Measurements from ENCODE around the gene SYCE3.

The SYCE3 gene

DNA sequence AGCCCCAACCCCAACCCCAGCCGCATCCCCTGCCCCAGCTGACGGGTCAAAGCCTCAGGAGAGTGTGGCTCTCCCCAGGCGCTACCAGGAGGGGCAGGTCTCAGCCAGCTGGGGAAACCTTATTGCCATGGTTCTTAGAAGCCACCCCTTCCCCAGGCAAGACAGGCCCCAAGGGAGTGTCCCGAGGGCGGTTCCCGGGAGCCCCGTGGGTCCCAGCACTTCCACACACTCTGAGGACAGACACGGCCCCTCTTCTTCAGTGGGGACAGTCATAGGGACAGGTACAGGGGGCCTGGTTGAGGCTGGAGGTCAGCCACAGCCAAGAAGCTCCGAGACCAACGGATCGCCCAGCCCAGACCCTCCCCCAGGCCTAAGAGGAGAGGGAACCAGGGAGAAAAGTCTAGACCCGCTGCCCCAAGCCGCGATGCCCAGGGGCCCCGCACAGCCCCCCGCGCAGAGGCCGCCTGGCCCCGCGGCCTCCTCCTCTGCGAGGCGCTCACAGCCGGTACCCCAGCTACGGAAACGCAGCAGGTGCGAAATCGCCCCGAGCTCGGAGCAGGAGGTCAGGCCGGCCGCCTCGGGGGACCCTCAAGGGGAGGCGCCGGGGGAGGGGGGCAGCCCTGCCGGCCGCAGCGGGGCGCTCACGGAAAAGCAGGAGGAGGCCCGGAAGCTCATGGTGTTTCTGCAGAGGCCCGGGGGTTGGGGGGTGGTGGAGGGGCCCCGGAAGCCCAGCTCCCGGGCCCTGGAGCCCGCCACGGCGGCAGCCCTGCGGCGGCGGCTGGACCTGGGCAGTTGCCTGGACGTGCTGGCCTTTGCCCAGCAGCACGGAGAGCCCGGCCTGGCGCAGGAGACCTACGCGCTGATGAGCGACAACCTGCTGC, 14.4 kb downstream of the SYCE3 start:
- peak; percentile 63 for DNase-seq

DNA sequence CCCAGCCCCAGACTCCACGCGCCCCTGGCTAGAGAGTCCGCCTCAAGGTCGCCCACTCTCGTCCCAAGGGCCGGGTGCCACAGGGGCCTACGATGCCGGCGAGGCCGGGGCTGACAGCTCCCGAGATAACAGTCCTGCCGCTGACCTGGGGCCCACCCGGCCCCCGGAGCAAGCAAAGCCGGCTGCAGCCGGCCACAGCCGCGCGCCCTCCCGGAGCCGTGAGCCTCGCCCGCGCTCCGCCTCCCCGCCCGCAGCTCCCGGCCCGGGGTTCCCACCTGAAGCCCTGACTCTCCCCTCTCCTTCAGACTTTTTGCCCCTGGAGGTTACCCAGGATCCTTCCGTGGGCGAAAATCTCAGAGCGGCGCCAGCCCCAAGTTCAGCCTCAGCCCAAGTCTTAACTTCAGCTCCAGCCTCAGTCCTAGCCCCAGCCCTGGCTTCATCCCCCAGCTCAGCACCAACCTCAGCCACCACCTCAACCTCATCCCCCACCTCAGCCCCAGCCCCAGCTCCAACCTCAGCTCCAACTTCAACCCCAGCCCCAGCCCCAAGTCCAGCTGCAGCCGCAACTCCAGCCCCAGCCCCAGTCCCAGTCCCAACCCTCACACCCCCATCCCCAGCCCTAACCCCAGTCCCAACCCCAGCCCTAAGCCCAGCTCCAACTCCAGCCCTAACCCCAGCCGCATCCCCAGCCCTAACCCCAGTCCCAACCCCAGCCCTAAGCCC, 15.3 kb downstream of the SYCE3 start:
- no peak for DNase-seq

DNA sequence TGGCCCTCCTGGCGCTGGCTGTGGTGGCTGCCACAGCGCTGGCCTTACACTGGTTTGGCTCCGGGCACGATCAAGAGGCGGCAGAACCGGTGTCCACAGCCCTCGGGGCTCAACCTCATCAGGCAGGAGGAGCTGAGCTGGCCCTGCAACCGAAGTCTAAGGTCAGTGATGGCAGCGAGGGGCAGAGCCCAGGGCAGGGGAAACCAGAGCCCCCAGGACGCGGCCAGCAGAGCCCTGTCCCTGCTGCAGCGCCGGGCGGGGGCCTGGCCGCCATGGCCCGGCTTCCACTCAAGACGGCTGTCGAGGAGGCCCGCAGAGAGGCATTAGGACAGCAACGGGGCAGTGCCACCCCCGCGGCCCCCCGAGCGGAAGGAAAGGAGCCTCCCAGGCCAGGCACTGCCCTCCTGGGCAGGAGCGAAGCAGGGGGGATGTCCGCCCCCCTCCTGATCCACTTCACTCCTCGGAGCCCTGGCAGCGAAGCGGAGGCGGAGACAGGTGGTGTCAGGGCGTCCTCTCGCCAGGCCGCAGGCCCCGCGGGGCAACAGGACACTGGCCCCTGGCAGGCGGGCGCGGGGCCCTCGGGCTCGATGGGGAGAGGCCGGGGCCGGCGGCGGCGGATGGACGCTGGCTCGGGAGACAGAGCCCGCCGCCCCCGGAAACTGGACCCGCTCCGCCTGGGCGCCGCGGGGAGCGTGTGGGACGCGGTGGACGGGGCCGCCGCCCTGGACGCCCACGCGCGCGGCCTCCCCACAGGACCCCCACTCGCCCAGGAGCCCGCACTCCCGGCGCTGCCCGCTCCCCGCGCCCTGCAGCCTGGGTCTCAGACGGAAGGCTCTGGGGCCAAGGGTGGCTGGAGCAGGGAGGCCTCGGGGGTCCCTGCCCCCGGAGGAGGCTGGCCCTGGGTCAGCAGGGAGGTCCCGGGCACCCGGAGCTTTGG, 16.1 kb downstream of the SYCE3 start:
- DNase-seq, result no peak

DNA sequence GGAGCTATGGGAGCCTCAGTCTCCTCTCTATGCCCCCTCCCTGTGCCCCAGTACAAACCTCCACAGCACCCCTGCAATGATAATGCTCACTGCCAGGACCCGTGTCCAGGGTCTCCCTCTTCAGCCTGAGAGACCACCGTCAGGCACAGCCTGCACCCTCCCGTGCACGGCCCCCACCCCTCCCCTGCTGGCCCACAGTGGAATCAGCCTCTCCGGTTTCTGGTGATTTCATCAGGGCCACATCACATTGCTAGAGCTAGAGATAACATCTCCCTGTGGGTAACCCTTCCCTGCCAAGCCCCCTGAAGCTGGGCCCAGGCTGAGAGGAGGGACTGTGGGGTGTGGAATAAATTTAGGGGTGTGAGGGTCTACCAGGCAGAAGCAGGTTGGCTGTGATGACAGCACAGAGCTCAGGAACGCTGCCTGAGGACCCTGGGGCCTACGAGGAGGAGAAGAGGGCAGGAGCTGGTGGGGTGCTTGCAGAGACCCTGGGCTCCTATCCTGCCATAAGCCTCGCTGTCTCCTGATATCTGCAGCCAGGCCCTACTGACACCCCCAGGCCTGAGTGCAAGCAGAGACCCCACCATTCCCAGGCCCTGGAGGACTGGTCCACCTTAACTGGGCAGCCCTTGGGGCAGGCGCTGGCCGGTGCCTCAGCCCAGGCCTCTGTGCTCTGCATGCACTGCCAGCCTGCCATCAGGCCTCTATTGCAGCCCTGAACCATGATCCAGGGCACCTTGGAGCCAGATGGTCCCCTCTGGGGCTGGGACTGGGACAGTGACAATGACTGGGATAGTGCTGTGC, 17.0 kb downstream of the SYCE3 start, which contains the start of gene KLHDC7B:
KLHDC7B (plus strand) TSS at position 378 of the 804 bp plus-strand sequence; CDS start at position 723, 345 bp downstream.
- peak; percentile 45 for DNase-seq

DNA sequence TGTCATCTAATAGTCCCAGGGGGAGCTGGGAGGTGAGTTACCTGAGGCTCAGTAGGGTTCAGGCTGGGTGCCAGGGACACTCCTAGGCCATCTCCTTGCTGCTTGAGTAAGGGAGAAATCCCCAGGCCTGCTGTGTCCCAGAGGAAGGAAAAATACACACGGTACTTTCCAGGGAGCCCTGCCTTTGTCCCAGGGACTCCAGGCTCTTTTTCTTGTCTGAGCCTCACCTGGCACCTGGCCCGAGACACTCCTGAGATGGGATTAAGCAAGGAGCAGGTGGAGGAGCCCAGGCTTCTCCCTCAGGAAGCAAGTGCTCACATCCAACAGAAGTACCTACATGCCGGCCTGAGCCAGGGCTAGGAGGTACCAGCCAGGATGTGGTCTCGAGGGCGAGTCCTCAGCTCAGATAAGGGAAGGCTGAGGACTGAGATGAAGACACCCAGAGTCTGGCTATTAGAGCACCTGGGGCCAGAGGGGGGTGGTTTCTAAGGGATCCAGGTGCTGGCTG, 17.9 kb downstream of the SYCE3 start:
- peak; percentile 50 for DNase-seq

DNA sequence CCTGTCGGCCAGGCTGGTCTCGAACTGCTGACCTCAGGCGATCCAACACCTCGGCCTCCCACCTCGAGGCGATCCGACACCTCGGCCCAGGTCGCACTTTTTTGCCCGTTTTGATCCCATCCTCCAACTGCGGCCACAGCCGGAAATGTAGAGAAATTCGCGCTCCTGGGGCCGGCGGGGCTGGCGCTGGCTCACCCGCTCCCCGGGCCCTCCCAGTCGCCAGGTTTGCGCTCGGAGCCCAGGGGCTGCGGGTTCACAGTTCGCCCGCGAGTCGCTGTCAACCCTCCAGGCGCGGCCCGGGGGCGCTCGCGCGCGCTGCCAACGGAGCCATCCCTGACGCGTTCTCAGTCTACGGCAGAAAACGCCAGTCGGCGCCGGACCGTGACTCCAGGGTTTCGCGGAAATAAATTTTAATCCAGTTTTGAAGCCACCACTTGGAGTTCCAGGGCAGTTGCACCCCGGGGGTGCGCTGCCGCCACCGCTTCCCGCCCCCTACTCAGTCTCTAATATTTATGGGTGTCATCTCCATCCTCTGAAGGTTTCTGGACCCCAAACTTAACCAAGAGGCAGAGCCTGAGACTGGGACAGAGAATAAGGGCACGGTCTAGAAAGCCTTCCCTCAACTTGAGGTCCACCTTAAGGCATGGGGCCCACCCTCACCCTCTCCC, 18.5 kb downstream of the SYCE3 start:
- DNase-seq, result peak; percentile 88

DNA sequence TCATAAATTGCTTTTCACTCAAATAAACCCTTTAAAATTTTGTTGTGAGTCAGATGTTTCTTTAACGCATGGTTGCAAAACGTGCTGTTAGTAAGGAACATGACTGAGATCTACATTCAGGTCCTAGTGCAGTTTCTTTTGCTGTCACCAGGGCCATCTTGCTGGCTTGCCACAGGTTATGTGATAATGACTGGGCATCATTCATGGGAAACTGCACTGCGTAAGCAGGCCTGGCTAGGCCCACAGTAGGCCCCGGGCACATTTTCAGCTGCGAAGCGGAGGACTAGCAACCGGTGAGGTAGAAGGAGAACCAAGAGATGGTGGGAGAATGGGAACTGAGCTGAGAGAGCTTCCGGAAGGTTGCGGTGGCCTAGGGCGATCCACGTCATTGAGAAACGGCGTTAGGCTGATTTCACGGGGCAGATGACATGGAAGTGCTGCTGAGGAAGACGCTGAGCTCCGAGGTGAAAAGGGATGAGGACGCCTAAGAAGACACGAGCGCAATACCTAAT, 20.2 kb downstream of the SYCE3 start:
- no peak for DNase-seq

DNA sequence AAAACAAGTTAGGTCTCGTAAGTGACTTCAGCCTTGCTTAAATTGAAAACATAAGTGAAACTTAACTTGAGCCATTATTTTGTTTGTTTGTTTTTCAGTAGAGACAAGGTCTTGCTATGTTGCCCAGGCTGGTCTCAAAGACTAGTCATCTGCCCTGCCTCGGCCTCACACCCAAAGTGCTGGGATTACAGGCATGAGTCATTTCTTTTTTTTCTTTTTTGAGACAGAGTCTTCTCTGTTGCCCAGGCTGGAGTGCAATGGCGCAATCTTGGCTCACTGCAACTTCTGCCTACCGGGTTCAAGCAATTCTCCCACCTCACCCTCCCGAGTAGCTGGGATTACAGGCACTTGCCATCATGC, 21.1 kb downstream of the SYCE3 start:
- DNase-seq, result peak; percentile 36

DNA sequence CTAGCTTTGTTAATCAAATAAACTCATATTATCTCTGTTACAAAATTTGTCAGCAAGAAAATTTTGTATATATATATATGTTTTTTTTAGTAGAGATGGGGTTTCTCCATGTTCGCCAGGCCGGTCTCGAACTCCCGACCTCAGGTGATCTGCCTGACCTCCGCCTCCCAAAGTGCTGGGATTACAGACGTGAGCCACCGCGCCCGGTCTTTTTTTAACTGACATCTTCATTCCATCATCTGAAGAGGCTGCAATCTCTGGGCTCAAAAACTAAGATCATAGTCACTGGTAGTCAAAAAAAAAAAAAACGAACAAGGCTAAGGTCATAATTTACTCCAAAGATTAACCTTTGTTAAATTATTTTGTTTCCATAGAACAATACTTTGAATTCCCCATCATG, 22.3 kb downstream of the SYCE3 start:
- DNase-seq, result no peak

DNA sequence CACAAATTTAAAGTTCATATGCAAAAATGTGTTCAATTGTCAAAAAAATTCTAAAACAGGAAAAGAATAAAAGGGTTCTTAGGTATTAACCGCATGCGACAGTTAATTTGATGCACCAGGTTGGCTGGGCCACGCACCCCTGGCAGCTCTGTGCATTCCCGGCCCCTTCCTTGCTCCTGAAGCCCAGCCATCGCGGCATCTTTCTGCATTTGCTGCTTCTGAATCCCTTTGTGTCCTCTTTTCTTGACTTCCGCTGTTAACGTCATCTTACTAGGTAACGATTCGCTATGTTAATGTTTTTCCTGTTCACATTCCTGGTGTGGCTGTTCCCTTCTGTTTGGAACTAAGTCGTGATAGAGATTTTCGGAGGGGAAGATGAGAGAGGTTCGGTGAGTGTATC, 25.0 kb downstream of the SYCE3 start:
- DNase-seq, result no peak

DNA sequence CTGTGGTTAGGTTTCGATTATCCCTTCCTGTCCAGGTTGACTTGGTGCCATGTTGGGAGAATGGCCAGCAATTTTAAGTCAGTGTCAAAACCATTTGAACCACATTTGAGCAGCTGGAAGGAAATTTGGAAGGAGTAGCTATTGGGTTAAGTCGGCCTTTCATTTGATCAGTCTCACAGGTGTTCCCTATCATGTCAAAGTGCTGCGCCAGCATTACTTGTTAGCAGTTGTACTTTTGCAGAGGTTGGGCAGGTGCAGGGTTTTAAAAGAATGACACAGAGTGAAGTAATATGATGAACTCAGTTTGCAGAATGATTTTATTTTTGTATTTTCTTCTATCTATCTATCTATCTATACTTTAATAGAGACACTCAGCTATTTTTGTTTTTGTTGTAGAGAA, 26.5 kb downstream of the SYCE3 start:
- no peak for DNase-seq

DNA sequence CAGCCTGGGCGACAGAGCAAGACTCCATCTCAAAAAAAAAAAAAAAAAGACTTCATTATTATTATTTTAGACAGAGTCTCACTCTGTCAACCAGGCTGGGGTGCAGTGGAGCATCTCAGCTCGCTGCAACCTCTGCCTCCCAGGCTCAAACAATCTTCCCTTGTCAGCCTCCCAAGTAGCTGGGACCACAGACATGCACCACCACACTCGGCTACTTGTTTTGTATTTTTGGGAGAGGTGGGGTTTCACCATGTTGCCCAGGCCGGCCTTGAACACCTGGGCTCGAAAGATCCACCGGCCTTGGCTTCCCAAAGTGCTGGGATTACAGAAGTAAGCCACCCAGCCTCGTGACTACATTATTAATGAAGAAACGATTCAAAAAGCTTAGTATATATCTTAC, 27.6 kb downstream of the SYCE3 start:
- no peak for DNase-seq

DNA sequence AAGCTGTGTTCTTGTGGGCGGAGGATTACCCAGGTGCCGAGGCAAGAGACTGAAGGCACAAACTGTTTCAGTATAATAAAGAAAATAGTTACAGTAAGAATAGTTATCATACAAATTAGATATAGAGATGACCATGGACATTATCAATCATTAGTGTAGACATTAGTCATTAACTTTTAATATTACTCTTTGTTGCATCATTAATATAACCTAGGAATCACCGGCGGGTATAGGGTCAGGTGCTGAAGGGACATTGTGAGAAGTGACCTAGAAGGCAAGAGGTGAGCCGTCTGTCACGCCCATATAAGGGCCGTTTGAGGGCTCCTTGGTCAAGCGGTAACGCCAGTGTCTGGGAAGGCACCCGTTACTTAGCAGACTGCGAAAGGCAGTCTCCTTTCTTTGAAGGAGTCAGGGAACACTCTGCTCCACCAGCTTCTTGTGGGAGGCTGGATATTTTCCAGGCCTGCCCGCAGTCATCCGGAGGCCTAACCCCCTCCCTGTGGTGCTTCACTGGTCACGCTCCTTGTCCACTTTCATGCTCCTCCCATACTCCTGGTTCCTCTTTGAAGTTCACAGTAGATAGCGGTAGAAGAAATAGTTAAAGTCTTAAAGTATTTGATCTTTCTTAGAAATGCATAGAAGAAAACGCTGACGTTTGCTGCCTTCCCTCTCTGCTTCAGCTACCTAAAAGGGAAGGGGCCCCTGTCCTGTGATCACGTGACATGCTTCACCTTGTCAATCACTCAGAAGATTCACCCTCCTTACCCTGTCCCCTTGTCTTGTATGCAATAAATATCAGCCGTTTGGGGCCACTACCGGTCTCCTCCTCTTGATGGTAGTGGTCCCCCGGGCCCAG, 28.6 kb downstream of the SYCE3 start:
- DNase-seq, result peak; percentile 46

DNA sequence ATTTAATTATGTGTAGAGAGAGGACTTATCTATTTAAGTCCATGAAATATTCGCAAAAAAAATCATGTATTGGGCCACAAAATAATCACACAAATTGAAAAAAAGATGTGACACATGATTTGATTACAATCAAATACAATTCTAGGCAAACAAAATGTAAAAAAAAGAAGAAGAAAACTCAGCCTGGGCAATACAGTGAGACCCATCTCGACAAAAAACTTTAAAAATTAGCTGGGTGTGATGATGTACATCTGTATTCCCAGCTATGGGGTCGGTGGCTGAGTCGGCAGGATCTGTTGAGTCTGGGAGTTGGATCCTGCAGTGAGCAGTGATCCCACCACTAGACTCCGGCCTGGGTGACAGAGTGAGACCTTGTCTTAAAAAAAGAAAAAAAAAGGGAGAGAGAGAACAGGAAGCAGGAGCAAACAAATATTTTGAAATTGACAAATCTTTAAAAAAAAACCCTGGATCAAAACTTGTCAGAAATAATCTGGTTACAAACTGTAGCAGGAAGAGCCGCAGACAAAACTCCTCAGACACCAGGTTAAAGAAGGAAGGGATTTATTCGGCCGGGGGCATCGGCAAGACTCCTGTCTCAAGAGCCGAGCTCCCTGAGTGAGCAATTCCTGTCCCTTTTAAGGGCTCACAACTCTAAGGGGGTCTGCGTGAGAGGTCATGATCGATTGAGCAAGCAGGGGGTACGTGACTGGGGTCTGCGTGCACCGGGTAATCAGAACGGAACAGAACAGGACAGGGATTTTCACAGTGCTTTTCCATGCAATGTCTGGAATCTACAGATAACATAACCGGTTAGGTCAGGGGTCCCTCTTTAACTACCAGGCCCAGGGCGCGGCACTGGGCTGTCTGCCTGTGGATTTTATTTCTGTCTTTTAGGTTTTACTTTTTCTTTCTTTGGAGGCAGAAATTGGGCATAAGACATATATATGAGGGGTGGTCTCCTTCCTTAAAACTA, 29.6 kb downstream of the SYCE3 start:
- DNase-seq, result no peak

DNA sequence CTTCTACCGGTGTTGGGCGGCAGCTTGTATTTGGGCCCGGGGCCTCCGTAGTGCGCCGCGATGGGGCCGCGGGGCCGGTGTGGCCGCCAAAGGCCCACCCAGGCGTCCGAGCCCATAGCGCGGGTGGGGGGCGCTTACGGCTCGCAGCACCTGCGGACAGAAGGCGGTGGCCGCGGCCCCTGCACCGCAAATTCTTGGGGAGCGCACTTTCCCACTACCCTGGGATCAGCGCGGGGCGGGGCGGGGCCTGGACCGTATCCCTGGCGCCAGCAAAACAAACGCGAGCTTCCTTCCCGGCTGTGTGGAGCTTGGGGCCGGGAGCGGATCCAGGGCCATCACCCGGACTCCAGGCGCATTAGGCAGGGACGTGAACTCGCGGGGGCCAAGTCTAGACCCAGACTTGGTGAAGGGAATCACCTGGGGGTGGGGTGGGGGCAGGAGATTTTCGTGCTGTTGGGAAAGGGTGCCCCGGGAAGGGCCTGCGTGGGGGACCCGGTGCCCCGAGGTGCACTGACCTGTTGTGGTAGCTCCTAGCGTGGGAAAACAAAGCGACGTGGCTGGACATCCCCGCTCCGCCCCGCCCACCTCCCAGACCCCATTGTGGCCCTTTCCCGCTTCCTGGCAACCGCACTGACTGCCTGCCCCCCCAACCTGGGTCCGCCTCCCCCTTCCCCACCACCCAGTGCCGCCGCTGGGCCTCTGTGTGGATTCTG, 30.6 kb downstream of the SYCE3 start:
- peak; percentile 26 for DNase-seq

DNA sequence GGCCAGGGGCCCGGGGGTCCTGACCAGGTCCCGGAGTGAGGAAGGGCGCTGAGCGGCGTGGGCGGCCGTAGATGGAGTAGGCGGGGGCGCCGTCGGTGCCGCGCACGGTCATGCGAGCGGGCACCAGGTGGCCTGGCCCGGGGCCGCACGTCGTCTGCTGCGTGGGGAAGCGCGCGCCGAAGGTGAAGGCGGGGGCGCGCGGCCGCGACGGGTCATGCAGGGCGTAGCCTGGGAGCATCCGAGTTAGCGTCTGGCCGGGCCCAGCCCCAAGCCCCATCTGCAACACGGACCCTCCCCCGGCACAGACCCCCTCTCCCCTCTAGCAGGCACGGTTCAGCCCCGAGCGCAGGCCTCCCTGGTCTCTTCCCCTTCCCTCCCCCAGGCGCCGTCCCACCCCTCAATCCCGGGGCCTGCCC, 31.2 kb downstream of the SYCE3 start:
- DNase-seq, result peak; percentile 74

DNA sequence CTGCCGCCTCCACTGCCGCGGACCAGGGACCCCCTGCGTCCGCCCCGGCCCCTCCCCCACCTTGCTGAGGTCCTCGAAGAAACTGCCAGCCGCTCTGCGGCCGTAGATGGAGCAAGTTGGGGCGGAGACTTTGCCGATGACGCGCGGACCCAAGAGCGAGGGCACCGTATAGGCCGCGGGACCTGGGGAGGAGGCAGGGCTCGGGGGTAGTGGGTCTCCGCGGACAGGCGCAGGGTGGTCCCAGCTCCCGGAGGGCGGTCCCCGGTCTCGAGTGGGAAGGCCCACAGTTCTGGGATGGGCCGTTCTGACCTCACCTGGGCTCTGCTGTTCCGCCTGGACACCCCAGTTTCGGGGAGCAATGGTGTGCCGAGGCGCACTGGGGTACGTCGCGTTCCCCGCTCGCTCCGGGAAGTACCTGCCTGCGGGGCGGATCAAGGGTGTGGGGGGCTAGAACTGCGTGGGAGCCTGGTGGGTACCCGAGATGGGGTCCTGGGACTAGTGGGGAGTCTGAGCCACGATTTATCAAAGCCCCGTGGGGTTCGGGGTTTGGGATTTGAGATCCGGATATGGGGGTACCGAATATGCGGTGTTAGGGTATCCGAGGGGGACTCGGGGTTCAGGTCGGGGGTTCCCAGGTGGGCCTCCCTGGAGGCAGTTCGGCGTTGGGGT, 31.7 kb downstream of the SYCE3 start:
- peak; percentile 85 for DNase-seq

DNA sequence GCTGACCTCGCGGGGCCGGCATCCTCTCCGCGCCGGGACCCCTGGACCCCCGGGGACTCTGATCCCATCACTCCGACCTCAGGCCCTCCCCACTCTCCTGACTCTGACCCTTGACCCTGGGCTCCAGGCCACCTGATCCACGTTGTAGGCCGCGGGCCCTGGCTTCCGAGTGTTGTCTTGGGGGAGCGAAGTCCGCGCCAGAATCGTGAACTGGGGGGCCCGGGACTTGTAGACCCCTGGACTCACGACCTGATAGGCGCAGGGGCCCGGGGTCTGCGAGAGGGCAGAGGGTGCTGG, 32.2 kb downstream of the SYCE3 start:
- DNase-seq, result no peak

Measured in CD4-positive, alpha-beta T cell treated with Interleukin-12 subunit alpha and Interleukin-12 subunit beta, for 1 hour (primary cell).